ENCODE measurements around the gene UNC50.
"Not testable (repeated sequence)": the region's sequence is repeated elsewhere in the genome, so short reads cannot be mapped to it uniquely, and the experiment has no call there.

The UNC50 gene

GRCh38 chr2:98576666-98577312 is 31.6 kb upstream of the UNC50 start:
- DNase-seq (ENCODE audit: low read depth): no peak

DNA sequence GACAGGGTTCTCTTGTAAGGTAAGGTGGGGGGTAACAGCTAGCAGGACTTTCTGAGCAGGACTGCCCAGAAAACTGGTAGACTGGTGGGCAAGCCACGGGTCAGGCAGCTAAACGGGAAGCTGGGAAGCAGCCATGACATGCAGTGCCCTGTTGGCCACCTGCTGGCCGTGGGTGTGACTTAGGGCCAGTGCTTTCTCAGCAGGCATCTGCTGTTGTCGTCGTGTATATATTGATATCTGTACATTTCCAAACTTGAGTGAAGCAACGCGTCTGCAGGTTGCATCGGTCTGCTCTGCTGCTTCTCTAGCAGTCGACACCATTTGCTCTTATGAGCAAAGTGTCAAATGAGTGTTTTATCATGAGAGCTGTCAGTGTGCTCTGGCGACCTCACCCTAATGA is 31.1 kb upstream of the UNC50 start:
- DNase-seq (ENCODE audit: low read depth): no peak

DNA sequence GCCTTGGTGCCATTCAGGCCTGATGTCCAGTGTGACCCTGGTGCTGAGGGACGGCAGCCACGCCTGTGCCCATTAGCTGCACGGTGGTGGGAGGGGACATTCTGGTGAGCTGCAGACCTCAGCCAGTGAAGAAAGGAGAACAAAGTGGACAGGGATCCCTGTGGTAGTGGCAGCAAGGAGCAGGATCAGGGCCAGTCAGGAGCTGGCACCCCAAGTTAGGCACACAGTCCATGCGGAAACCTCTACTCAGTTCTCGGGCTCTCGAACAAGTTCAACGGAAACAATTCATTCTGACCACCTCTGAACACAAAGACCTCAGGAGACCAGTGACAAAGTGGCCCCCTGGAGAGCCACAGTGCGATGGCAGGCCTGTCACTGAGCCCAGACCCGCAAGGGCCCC is 30.2 kb upstream of the UNC50 start:
- DNase-seq (ENCODE audit: low read depth): no peak

DNA sequence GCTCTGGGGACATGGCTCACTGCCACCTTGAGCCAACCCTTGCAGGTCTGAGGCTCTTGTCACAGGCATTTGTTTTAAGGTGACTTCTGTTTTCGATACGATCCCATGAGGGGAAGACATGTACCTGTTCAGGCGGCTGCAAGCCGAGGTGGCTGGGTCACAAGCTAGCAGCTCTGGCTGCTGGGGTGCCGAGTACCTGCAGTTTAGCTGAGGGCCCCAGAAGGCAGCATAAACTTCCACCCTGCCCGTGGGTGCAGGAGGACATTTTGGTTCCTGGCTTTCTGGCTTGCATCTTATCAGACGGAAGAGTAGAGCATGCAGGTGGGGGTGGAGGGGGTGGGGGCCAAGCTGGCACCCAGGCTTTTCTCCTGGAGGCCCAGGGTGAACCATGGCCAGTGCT is 28.5 kb upstream of the UNC50 start:
- no peak for DNase-seq (ENCODE audit: low read depth)

GRCh38 chr2:98580656-98581284 is 27.6 kb upstream of the UNC50 start:
- no peak for DNase-seq (ENCODE audit: low read depth)

- DNase-seq (ENCODE audit: low read depth): no peak
Observed at GRCh38 chr2:98582523-98582922, 25.9 kb upstream of the UNC50 start.

DNA sequence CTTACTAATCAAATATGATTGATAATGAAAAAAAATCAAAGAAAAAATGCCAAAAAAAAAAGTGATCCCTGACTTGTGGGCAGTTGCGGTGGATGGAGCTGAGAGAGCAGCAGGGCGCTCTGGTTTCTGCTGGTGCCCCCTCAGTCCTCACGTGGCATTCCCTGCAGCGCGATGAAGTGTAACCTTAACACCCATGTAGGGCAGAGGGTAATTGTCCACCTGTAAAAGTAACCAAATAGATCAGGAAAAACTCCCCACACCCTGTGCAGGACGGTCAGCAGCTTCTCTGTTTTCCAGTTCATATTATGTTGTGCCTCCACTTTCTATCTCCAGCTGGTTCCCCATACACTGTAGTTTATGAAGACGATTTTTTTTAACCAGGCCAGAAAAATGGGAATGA is 25.1 kb upstream of the UNC50 start:
- DNase-seq (ENCODE audit: low read depth): no peak

GRCh38 chr2:98583816-98584618 is 24.4 kb upstream of the UNC50 start:
- DNase-seq (ENCODE audit: low read depth): no peak

- no peak for DNase-seq (ENCODE audit: low read depth)
Observed at GRCh38 chr2:98585386-98585785, 23.0 kb upstream of the UNC50 start.

DNA sequence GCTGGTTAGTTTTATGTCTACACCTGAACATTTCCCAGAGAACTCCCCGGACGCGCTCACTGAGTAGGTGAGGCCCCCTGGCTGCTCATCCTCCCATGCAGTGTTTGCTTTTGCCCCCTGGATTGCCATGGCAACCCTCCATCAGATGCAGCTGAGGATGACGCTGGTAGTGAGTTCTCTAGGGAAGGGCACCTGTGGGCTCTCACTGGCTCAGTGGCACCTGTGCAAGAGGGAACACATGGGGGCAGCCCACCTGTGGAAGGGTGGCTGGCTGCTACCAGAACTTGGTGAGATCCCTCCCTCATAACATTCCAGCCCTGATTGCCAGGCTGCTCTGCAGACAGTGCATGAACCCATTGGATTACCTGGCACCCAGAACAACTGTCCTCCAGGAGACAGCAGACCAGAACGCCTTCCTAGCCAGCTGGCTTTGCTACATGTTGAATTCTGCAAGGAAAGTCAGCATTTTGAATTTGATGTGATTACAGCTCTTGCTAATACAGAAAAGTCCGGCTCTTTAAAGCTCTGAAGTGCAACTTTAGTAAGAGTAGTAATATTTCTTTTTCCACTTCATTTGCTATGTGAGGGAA is 21.7 kb upstream of the UNC50 start:
- no peak for DNase-seq (ENCODE audit: low read depth)

- DNase-seq (ENCODE audit: low read depth): no peak
Observed at GRCh38 chr2:98588880-98589431, 19.4 kb upstream of the UNC50 start.

- no peak for DNase-seq (ENCODE audit: low read depth)
Observed at GRCh38 chr2:98589489-98589888, 18.9 kb upstream of the UNC50 start.

- no peak for DNase-seq (ENCODE audit: low read depth)
Observed at GRCh38 chr2:98592565-98592964, 15.8 kb upstream of the UNC50 start.

DNA sequence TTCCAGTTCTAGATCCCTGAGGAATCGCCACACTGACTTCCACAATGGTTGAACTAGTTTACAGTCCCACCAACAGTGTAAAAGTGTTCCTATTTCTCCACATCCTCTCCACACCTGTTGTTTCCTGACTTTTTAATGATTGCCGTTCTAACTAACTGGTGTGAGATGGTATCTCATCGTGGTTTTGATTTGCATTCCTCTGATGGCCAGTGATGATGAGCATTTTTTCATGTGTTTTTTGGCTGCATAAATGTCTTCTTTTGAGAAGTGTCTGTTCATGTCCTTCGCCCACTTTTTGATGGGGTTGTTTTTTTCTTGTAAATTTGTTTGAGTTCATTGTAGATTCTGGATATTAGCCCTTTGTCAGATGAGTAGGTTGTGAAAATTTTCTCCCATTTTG is 13.7 kb upstream of the UNC50 start:
- not testable (repeated sequence) for DNase-seq (ENCODE audit: low read depth)

- DNase-seq (ENCODE audit: low read depth): no peak
Observed at GRCh38 chr2:98598781-98599428, 9.5 kb upstream of the UNC50 start.

GRCh38 chr2:98601532-98602132 is 6.8 kb upstream of the UNC50 start:
- no peak for DNase-seq (ENCODE audit: low read depth)

- no peak for DNase-seq (ENCODE audit: low read depth)
Observed at GRCh38 chr2:98604547-98604946, 3.8 kb upstream of the UNC50 start.

- no peak for DNase-seq (ENCODE audit: low read depth)
Observed at GRCh38 chr2:98605076-98605475, 3.3 kb upstream of the UNC50 start.

DNA sequence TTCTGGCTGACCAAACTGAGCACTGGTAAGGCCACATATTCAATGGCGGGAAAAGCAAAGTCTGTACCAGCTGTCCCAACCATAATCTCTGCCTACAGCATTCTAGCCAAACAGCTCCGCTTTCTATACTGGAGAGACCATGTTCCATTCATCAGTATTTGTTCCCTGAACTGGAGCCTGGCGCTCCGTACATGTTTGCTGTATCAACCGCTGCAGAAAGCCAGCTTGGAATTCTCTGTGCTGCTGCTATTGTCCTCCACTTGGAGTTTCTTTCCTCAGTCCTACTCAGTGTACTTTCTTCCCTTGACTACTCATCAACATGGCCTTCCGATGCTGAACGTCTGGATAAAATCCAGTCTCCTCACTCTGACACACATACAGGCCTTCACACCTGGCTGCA is 2.0 kb upstream of the UNC50 start:
- no peak for DNase-seq (ENCODE audit: low read depth)

GRCh38 chr2:98607104-98607503 is 1.3 kb upstream of the UNC50 start:
- no peak for DNase-seq (ENCODE audit: low read depth)

- DNase-seq (ENCODE audit: low read depth): no peak
Observed at GRCh38 chr2:98607741-98608115, 661 bp upstream of the UNC50 start.

All from stimulated activated CD8-positive, alpha-beta memory T cell treated with anti-CD3 and anti-CD28 coated beads, Interleukin-12 subunit alpha, Interleukin-12 subunit beta, amount 100 ng/mL, for 4 hours (primary cell).